Stimulated activated CD4-positive, alpha-beta T cell treated with anti-CD3 and anti-CD28 coated beads, Interleukin-15, amount 100 ng/mL, for 48 hours (primary cell): Measurements from ENCODE around the gene LRP5.
"Not testable (repeated sequence)": the region's sequence is repeated elsewhere in the genome, so short reads cannot be mapped to it uniquely, and the experiment has no call there.

Experiments used
- DNase-seq, 2 donors: peaks; one replicate each; pipeline ENCODE4 v3.0.0-alpha.2; 2020; ENCODE audit warnings: low read depth in 2 of 2

LRP5 gene

DNA sequence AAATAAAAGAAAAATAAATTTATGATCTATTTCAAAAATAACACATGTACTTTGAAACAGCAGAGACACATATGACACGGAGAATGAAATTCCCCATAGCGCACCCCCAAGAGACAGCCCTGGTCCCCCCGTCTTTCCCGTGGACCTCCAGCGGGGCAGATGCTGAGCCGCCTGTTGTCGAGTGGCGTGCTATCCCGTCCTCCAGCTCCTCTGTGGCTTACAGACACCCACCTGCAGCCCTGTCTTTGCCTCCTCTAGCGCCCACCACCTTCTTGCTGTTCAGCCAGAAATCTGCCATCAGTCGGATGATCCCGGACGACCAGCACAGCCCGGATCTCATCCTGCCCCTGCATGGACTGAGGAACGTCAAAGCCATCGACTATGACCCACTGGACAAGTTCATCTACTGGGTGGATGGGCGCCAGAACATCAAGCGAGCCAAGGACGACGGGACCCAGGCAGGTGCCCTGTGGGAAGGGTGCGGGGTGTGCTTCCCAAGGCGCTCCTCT, 103.7 kb downstream of the LRP5 start:
- no peak for DNase-seq

GRCh38 chr11:68418648-68419047, 106.3 kb downstream of the LRP5 start:
- no peak for DNase-seq

DNA sequence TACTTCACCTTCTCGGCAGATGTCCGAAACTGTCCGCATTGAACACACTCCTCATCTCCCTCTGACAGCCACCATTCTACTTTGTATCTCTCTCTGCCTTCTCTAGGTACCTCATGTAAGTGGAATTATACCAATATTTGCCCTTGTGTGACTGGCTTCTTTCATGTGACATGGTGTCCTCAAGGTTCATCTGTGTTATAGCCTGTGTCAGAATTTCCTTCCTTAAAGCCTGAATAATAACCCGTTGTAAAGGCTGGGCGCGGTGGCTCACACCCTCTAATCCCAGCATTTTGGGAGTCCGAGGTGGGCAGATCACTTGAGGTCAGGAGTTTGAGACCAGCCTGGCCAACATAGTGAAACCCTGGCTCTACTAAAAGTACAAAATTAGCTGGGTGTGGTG, 107.8 kb downstream of the LRP5 start:
- no peak for DNase-seq

DNA sequence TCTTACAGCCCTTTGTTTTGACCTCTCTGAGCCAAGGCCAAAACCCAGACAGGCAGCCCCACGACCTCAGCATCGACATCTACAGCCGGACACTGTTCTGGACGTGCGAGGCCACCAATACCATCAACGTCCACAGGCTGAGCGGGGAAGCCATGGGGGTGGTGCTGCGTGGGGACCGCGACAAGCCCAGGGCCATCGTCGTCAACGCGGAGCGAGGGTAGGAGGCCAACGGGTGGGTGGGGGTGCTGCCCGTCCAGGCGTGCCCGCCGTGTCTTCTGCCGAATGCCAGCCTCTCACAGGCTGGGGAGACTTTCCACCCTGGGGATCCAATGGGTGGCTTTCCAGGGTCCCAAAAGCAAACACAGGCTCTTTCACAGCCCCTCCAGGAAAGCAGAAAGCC, 111.1 kb downstream of the LRP5 start:
- DNase-seq = no peak

- no peak for DNase-seq
Measured at GRCh38 chr11:68424101-68424632, 111.8 kb downstream of the LRP5 start.

- no peak for DNase-seq
Measured at GRCh38 chr11:68424981-68425865, 112.8 kb downstream of the LRP5 start.

DNA sequence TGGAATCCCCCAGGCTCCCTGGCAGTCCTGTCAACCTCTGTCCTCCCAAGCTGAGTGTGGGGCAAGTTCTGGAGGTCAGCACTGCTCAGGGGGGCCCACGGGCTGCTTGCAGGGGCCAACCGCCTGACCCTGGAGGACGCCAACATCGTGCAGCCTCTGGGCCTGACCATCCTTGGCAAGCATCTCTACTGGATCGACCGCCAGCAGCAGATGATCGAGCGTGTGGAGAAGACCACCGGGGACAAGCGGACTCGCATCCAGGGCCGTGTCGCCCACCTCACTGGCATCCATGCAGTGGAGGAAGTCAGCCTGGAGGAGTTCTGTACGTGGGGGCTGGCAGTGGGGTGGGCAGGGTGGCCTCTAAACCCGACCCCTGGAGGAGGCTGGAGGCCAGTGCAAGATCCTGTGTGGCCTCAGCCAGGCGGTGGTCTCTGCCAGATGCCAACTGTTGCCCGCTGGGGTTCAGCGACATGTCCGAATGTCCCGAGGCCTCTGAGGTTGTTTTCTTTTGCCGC, 113.5 kb downstream of the LRP5 start:
- DNase-seq = no peak

GRCh38 chr11:68429661-68430060, 117.3 kb downstream of the LRP5 start:
- DNase-seq = no peak

- no peak for DNase-seq
Measured at GRCh38 chr11:68430384-68430783, 118.0 kb downstream of the LRP5 start.

DNA sequence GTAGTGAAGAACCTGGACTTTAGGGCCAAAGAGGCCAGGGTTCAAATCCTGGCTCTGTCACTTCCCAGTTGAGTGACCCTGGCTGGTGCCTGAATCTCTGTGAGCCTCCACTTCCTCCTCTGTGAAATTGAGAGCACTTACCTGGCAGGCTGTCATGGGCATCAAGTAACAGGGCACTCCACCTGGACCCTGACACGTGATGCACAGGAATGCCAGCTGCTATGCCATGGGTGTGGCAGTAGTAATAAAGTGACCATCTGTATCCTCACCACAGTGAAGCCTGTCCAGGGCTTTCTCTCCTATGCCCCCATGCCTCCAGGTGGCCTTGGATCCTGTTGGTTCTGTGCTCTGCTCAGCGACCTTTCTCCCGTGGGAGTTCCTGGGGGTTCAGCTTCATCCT, 118.4 kb downstream of the LRP5 start:
- DNase-seq = no peak

- DNase-seq = no peak
Measured at GRCh38 chr11:68431984-68432645, 119.7 kb downstream of the LRP5 start.

GRCh38 chr11:68432874-68433273, 120.5 kb downstream of the LRP5 start:
- DNase-seq = no peak

DNA sequence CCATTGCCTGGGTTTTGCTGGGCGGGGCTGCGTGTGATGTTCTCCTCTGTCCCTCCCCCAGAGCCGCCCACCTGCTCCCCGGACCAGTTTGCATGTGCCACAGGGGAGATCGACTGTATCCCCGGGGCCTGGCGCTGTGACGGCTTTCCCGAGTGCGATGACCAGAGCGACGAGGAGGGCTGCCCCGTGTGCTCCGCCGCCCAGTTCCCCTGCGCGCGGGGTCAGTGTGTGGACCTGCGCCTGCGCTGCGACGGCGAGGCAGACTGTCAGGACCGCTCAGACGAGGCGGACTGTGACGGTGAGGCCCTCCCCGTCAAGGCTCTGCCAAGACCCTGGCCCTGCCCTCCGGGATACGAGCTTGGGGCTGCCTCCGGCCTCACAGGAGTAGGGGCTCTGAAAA, 121.2 kb downstream of the LRP5 start:
- no peak for DNase-seq

DNA sequence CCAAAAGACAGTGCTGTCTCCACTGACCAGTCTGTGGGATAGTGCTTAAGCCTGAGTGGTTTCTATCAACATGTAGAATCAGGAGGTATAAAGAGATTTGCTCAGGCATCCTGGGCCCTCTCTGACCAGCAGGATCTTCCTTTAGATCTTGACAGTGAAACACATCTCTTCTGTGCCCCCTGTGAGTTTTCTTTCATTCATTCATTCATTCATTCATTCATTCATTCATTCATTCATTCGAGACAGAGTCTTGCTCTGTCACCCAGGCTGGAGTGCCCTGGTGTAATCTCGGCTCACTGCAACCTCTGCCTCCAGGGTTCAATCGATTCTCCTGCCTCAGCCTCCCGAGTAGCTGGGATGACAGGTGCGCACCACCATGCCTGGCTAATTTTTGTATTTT, 121.8 kb downstream of the LRP5 start:
- not testable (repeated sequence) for DNase-seq

DNA sequence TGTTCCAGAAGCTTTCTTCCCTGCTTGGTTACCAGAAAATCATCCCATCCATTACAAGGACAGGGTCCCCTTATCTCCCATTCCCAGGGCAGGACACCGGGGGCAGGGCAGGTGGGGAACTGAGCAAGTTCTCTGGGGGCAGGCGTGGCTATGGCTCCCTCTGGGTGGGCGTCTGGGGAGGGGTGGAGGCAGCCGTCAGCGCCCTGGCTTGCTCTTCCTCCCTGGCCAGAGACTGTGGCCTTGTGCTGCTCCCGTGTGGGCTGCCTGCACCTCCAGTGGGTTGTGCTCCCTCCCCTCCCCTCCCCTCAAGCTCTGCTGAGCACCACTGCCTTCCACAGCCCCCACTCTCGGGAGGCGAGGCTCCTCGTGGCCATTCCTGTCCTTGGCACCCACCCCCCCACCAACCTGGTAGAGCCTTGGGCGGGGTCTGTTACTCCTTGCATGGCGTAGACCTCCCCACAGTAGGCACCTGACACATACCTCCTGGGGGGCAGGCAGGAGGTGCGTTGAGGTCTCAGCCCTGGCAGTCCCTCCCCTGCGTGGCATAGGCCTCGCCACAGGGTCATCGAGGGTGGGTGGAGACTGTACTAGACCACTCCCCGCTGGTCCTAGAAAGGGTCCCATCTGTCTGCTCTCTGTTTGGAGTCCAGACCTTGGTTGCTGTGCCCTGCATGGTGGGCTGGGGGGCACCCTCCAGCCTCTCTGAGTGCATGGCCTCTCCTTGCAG, 123.9 kb downstream of the LRP5 start:
- no peak for DNase-seq

DNA sequence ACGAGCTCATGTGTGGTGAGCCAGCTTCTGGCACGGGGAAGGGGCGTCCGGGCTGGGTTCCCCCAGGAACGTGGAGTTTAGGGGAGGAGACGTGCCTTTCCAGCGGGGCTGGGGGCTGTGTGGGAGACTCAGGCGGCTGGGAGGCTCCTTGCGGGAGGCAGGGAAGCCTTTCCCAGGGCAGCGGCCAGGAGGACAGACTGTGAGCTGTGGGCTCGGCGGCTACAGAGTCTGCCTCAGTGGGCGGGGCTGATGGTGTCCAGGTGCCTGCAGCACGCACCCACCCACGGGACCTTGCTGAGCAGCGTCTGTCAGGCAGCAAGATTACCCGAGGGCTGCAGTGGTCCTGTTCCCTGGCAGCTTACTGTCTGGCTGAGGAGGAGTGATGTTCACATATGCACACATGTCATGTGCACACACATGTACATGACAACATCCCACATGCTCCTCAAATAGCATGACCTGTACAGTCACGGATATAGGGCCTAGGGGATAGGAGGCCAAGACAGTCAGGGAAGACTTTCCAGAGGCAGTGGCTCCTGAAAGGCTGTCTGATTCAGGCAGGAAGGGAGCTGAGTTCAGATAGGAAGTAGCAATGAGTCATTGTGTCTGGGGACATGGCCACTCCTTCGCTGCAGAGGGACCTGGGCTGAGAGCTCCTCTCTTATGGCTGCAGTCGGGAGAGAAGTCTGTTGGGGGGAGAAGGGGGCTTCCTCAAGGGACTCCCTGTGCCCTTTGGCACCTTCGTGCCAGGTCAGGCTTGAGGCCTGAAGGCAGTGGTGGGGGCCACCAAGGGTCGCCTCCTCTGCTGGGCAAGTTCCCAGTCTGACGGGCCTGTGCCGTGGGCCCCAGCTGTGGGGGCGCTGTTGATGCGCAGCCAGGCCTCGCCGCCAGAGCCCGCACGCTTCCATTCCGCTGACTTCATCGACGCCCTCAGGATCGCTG, 124.9 kb downstream of the LRP5 start:
- no peak for DNase-seq

GRCh38 chr11:68437927-68438657, 125.7 kb downstream of the LRP5 start:
- DNase-seq = no peak

DNA sequence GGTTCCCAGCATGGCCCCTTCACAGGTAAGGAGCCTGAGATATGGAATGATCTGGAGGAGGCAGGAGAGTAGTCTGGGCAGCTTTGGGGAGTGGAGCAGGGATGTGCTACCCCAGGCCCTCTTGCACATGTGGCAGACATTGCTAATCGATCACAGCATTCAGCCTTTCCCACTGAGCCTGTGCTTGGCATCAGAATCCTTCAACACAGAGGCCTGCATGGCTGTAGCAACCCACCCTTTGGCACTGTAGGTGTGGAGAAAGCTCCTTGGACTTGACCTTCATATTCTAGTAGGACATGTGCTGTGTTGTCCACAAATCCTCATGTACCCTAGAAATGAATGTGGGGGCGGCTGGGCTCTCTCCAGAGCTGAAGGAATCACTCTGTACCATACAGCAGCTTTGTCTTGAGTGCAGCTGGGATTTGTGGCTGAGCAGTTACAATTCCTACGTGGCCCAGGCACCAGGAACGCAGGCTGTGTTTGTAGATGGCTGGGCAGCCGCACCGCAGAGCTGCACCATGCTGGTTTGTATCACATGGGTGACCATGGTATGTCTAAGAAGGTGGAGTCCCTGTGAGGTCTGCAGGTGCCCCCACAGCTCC, 126.4 kb downstream of the LRP5 start:
- no peak for DNase-seq

DNA sequence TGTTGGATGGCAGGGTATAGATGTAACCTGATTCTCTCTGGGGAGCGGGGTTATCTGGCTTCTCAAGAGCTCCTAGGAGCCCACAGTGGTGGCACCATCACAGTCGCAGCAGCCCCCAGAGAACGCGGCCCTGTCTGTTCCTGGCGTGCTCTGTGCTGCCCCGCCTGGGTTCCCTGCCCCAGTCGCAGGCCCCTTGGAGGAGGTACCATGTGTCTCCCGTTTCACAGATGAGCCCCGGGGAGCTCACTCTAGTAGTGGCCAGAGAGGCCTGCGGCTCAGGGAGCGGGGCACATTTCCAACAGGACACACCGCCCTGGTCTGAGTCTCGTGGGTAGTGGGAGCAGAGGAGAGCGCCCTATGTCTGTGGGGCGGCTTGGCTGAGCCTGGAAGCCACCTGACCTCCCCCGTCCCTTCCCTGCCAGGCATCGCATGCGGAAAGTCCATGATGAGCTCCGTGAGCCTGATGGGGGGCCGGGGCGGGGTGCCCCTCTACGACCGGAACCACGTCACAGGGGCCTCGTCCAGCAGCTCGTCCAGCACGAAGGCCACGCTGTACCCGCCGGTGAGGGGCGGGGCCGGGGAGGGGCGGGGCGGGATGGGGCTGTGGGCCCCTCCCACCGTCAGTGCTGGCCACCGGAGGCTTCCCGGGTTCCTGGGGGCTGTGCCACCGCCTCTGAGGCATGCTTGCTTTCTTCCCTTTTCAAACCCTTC, 127.1 kb downstream of the LRP5 start:
- no peak for DNase-seq
